Activated CD4-positive, alpha-beta T cell treated with anti-CD3 and anti-CD28 coated beads, Interleukin-2, amount 50 U/mL, for 16 hours (primary cell): ENCODE data around the gene BANK1.

Experiments used
- DNase-seq: peaks from one replicate; pipeline ENCODE4 v3.0.0-alpha.2; 2020

Gene BANK1

DNA sequence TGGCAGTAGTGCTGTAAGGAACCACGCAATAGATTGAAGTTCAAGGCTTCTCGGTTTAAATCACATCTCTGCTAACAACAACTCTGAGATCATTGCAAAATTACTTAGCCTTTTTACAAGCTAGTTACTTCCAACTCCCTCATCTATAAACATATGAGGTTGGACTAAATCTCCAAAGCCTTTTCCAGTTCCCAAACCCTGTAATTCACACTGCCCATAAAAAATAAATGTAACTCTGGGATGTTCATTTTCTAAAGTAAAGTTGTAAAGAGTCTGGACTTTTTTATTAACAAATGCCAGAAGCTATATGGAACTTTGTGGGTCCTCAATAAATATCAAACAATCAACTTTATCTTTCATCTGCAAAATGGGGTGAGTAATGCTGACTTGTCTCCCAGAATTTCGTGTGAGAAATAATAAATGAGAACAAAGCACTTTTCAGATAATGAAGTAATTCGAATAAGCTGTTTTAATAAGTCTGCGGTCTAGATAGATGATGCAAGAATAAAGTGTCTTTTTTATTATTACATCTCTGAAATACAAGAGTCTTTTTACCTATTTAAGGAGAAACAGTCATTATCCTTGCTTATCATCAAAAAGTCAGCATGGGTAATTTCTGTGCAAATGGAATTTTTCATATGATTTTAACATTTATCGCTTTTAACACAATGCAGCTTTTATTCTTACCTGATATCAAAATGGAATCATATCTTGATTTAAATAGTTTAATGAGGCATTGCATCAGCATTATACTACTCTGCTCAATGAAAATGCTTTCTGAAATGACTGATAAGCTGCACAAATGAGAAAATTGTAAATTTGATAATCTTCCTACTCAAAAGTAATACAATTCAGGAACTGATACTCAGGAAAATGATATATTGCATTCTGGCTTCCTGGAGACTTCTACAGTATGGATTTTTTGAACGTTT, 252.6 kb downstream of the BANK1 start:
- DNase-seq, result no peak

GRCh38 chr4:102047616-102048015, 257.1 kb downstream of the BANK1 start:
- no peak for DNase-seq

- no peak for DNase-seq
Observed at GRCh38 chr4:102055805-102056204, 265.3 kb downstream of the BANK1 start.

DNA sequence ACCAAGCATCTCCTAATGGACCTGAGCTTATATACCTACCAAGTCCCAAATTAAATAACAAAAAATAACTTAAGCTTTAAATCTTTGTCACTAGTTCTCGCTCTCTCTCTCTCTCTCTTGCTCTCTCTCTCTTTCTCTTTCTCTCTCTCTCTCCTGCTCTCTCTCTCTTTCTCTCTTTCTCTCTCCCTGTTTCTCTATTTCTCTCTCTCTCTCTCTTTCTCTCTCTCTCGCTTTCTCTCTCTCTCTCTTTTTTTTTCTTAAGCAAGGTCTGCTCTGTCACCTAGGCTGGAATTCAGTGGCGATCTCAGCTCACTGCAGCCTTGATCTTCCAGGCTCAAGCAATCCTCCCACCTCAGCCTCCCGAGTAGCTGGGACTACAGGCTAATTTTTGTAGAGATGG, 266.6 kb downstream of the BANK1 start:
- no peak for DNase-seq

- DNase-seq, result no peak
Observed at GRCh38 chr4:102061133-102061532, 270.6 kb downstream of the BANK1 start.

GRCh38 chr4:102064747-102065442, 274.4 kb downstream of the BANK1 start:
- DNase-seq, result no peak

DNA sequence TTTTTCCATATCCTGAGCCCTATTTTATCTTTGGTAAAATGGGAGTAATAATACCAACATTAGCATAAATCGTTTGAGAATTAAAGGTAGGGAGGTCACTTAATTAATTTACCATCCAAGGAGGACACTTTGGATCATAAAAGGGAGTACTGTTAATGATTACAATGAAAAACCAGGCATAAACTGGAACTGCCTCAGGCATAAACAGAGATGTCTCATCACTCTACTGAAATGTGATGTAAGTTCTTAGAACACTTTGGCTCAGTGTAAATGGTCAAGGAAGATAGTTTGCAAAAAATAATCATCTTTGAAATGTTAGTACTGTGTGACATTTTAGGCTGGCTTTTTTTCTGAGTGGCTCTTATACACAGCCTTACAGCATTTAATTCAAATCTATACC, 286.1 kb downstream of the BANK1 start:
- DNase-seq, result no peak

DNA sequence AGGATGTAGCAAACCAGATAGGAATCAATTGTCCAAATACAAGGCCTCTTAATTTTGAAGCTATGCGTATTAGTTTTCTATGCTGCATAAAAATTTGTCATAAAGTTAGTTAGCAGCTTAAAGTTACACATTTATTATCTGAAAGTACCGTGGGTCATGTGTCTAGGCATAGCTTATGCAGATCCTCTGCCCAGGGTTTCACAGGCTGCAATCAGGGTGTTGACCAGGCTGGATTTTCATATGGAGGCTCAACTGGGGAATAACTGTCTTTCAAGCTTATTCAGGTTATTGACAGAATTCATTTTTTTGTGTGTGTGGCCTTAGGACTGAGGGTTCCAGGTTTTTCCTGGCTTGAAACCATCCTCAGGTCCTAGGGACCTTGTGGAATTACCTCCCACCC, 289.7 kb downstream of the BANK1 start:
- DNase-seq, result no peak

GRCh38 chr4:102089850-102090621, 299.5 kb downstream of the BANK1 start:
- DNase-seq, result no peak

DNA sequence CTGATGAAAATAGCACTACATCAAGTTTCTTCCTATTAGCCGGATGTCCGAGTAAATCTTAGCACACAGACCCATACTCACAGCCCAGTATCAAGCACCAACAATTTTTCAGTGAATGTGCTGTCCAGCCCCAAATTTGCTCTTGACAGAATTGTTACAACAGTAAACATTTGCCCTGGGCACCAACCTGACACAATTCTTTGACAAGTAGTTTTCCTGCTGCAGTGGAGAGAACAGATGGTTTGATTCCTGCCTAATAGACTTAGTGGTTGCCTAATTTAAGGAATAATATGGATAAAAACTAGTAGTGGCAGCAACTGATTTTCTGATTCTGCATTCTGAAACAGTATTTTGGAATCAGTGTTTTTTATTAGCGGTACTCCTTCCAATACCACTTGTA, 301.1 kb downstream of the BANK1 start:
- DNase-seq, result no peak

DNA sequence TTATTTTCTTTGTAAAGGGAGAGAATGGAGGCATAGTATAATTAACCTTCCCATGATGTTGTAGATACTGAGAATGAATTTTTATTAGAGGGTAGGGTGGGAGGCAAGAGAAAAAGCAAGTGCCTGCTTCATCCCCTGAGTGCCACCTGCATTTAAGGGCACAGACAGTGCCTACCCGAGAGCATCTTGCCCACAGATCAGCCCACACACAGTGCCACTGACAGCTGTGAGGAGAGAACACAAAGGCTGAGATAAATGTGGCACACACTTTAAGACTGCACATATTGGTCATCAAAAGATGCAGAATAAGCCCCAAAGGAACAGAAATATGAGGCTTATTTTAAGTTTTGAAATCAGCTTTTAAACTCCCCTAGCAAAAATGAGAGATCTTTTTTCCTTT, 304.0 kb downstream of the BANK1 start:
- DNase-seq, result no peak

DNA sequence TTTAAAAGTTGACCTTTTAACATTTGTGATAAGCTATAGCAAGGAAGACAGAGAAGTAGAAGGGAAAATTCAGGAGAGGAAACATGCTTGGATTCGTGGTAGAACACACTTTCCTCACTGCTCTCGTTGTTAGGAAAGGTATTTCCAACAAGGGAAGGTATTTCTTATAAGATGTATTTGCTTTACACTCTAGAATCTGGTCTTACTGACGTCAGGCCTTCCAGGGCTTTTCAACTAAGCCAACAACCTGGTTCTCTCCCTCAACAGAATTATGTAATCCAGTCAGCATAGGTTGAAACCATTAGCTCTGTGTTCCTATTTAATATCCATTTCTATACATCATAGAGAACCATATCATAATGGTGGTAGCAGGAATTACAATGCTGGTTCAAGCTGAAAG, 312.8 kb downstream of the BANK1 start:
- no peak for DNase-seq

DNA sequence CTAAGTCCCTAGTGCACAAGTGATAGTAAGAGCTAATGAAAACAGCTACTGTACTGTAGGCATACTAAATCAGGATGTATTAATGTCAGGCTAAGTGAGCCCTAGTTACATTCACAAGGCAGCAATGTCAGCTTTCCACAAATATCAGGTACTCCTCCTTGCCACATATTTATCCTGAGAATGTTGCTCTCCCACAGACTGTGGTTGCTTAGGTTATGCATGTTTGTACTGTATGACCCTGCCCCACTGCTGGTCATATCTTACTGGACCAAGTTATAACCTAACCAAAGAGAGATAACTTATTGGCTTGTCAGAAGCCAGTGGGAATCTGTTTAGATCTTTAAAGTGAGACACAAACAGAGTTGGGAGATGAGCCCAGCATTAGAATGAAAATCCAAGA, 313.7 kb downstream of the BANK1 start:
- DNase-seq, result no peak

DNA sequence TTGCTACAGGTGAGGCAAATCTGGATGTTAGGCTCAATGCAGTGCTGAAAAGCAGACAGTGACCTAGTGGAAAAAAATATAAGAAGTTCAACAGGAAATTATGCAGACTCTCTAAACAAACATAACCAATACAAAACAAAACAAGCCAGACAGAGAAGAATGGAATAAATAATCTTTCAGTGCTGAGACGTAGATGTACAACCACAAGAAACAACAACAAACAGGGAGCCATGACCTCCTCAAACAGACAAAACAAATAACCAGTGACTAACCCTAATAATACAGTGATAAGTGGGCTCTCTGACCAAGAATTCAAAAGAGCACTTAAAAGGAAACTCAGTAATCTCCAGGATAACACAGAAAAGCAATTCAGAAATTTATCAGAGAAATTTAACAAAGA, 315.5 kb downstream of the BANK1 start:
- DNase-seq, result no peak

- no peak for DNase-seq
Observed at GRCh38 chr4:102114118-102114630, 323.6 kb downstream of the BANK1 start.

- no peak for DNase-seq
Observed at GRCh38 chr4:102116121-102116520, 325.6 kb downstream of the BANK1 start.

DNA sequence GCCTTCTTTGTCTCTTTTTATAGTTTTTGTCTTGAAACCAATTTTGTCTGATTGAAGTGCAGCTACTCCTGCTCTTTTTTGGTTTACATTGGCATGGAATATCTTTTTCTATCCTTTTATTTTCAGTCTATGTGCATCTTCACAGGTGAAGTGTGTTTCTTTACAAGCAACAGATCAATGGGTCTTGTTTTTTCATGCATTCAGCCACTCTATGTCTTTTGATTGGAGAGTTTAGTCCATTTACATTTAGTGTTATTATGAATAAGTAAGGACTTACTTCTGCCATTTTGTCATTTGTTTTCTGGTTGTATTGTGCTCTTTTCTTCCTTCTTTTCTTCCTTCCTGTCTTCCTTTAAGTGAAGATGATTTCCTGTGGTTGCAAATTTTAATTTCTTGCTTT, 330.3 kb downstream of the BANK1 start:
- DNase-seq, result no peak
